GM12864 (cell line): ENCODE data around the gene PLXNB3.

Experiments used
- DNase-seq: peaks from one replicate; pipeline ENCODE4 v3.0.0-alpha.2; 2011; ENCODE audit warnings: low read depth
- H3K4me3 ChIP-seq: 2 replicates; pipeline ENCODE4 v1.5.1; 2011; ENCODE audit warnings: mild to moderate bottlenecking, low read depth, low read length, control low read depth
- CTCF ChIP-seq: IDR thresholded peaks from 2 replicates; pipeline ENCODE4 v1.5.1; 2011; ENCODE audit warnings: low read depth, mild to moderate bottlenecking, moderate library complexity, low read length, control low read depth, inconsistent platforms; ENCODE audit errors: missing control alignments

The PLXNB3 gene

GRCh38 chrX:153777261-153778090 lies 13.4 kb downstream of the PLXNB3 start:
- H3K4me3 ChIP-seq, result no peak overlapping the region
- no peak for DNase-seq
- no peak for TF ChIP-seq CTCF

GRCh38 chrX:153778181-153778580 lies 14.1 kb downstream of the PLXNB3 start:
- TF ChIP-seq CTCF, result no peak
- DNase-seq, result no peak
- no peak overlapping the region for H3K4me3 ChIP-seq

GRCh38 chrX:153778684-153779101 lies 14.6 kb downstream of the PLXNB3 start:
- no peak overlapping the region for H3K4me3 ChIP-seq
- no peak for TF ChIP-seq CTCF
- no peak for DNase-seq

GRCh38 chrX:153779891-153780677 lies 16.0 kb downstream of the PLXNB3 start:
- TF ChIP-seq CTCF, result no peak
- no peak overlapping the region for H3K4me3 ChIP-seq
- no peak for DNase-seq

GRCh38 chrX:153780678-153781427 lies 16.8 kb downstream of the PLXNB3 start, which contains the start of gene SRPK3:
Gene SRPK3, plus strand, starts transcription at chrX:153781041. Its CDS starts 46 bp downstream, at chrX:153781087.
- no peak for TF ChIP-seq CTCF
- no peak within 1 kb of the TSS for H3K4me3 ChIP-seq
- no peak for DNase-seq

GRCh38 chrX:153781428-153782047 lies 17.5 kb downstream of the PLXNB3 start:
- no peak for TF ChIP-seq CTCF
- no peak overlapping the region for H3K4me3 ChIP-seq
- no peak for DNase-seq
